Mucosa of descending colon (tissue), 3 donors: Measurements from ENCODE around the gene HLA-DOA. TPM values are rescaled to one million over a fixed set of nuclear protein-coding genes. Genes with fewer than 3 reads are reported as not detected.

Source experiments
- ATAC-seq: fragments of 200-7000 bp; cut with Tn5 transposase; one replicate; pipeline ENCODE4 v1.9.1; 2020; ENCODE audit warnings: mild to moderate bottlenecking, moderate library complexity
- DNase-seq, 3 donors: peaks; one replicate each; pipeline ENCODE4 v3.0.0-alpha.2; 2020
- H3K36me3 ChIP-seq: fragments of 200-600 bp; one replicate; pipeline ENCODE4 v1.8.0; 2021; ENCODE audit warnings: low read depth, mild to moderate bottlenecking
- H3K4me1 ChIP-seq: fragments of 200-600 bp; one replicate; pipeline ENCODE4 v1.8.0; 2021; ENCODE audit warnings: low read depth, mild to moderate bottlenecking
- H3K4me3 ChIP-seq: fragments of 200-600 bp; one replicate; pipeline ENCODE4 v1.8.0; 2021; ENCODE audit warnings: mild to moderate bottlenecking
- H3K9me3 ChIP-seq: fragments of 200-600 bp; one replicate; pipeline ENCODE4 v1.8.0; 2021; ENCODE audit warnings: mild to moderate bottlenecking
- intact Hi-C, 2 donors: fragments of 100-400 bp; cut with DNase I in 1 of 2; cut with micrococcal nuclease in 1 of 2; formaldehyde crosslinking; loops; one replicate each; pipeline versions ENCODE4 v1.11.0 to v1.11.1; 2022; cut with DNase I, micrococcal nuclease
- total RNA-seq, 3 donors: library from RNA; stranded (reverse); fragmentation: NEBNext Ultra II Directional in 2 of 3; extraction: Animal tissue kit (Norgen Biotek cat#: 25700) in 2 of 3; gene quantifications; one replicate each; pipeline versions ENCODE4 v1.2.1 to v1.2.4, GENCODE V29; 2021 to 2023
- TF ChIP-seq, protein P1 (sequence below): fragments of 200-600 bp; IDR thresholded peaks from one replicate; pipeline ENCODE4 v1.8.0; 2022; ENCODE audit warnings: antibody characterized with exemption, mild to moderate bottlenecking
- donor health status: DM: no; HTN: no; CAD: no; lungs with moderate emphysema.
- donor health status: DM: no; HTN: no; CAD: no.
- donor health status: DM: no; HTN: yes; CAD: no.

Gene HLA-DOA
- total RNA-seq, 3 donors from 2014 or later: 1.8 to 4.0 (median 3.2) TPM

- TF ChIP-seq, protein P1, sequence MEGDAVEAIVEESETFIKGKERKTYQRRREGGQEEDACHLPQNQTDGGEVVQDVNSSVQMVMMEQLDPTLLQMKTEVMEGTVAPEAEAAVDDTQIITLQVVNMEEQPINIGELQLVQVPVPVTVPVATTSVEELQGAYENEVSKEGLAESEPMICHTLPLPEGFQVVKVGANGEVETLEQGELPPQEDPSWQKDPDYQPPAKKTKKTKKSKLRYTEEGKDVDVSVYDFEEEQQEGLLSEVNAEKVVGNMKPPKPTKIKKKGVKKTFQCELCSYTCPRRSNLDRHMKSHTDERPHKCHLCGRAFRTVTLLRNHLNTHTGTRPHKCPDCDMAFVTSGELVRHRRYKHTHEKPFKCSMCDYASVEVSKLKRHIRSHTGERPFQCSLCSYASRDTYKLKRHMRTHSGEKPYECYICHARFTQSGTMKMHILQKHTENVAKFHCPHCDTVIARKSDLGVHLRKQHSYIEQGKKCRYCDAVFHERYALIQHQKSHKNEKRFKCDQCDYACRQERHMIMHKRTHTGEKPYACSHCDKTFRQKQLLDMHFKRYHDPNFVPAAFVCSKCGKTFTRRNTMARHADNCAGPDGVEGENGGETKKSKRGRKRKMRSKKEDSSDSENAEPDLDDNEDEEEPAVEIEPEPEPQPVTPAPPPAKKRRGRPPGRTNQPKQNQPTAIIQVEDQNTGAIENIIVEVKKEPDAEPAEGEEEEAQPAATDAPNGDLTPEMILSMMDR: no peak
- intact Hi-C loops: no loop called here
- ATAC-seq: peak; percentile 1
- DNase-seq: peak in 1 of 3 donors; percentile 79
- Histone ChIP-seq H3K4me1 (peaks cover 30% of the 10 kb centered on the region), H3K4me3 (peak overlapping the region; percentile 86), H3K9me3 (no peaks in the 10 kb centered on the region), H3K36me3 (peaks cover 16% of the 10 kb centered on the region)
Measured at GRCh38 chr6:32972353-32973143, 36.8 kb downstream of the HLA-DOA start.

- intact Hi-C loops: no loop called here
Measured at GRCh38 chr6:32971581-32972352, 37.6 kb downstream of the HLA-DOA start.

DNA sequence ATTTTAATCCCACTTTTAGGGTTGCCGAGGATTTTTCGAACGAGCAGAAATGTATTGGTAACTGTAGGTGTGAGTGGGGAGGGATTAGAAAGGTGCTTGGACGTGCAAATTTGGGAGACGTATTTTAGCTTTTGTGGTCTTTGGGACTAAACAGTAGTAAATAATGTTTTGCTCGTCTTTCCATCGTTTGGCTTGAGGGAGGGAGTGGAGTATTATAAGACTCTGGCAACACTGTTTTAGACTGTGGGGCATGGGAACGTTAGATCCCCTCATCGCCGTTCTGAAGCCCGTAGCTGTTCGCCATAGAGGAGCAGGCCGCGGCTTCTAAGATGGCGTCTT lies 38.2 kb downstream of the HLA-DOA start:
- H3K4me1 ChIP-seq: peaks cover 29% of the 10 kb centered on the region

More at GRCh38 chr6:32971581-32972352, 37.6 kb downstream of the HLA-DOA start:
- Histone ChIP-seq H3K4me1 (peaks cover 29% of the 10 kb centered on the region), H3K36me3 (peaks cover 16% of the 10 kb centered on the region), H3K4me3 (peak overlapping the region; percentile 86), H3K9me3 (no peaks in the 10 kb centered on the region)
- TF ChIP-seq, protein P1: no peak
- ATAC-seq (peak; percentile 61), DNase-seq (peak; percentile 99 to 100 (median 100))

DNA sequence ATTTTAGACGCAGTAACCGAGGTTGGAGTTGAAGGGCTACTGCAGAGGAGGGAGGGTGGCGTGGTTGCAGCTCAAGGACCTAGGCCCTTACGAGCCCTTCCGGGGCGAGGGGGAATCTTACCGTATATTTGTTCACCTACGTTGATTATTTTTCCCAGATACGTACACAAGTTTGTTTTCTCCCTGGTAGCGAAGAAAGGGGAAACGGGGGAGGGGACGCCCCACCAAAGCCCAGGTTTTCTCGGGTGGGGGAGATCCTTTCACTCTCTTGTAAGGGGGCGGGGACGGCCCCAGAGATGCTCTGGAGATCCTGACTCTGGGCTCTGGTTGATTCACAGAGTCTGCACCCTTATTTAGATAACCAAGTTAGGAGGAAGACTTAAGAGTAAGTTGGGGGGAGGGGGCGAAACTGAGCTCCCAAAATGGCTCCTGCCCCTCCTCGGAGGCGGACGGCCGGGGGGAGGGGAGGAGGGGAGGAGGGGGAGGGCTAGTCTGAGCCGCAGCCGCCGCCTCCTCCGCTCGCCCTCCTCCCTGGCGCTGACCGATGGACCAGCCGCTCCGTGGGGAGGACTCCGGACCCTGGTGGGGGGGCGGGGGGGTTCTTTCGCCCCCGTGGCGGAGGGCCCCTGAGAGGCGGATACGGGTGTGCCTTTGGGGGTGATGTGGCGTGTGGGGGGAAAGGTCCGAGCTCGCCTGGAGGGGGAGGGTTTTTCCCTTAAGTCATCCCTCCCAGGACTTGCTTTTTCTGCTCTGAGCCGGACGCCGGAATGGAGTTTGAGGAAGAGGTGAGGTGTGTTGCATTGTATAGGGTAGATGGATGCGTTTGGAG lies 38.8 kb downstream of the HLA-DOA start:
- intact Hi-C loops: no loop called here
- DNase-seq (peak; percentile 91 to 94 (median 93)), ATAC-seq (peak; percentile 39)
- H3K36me3 ChIP-seq: peaks cover 4% of the 10 kb centered on the region
- H3K9me3 ChIP-seq: no peaks in the 10 kb centered on the region
- peak overlapping the region; percentile 66 for H3K4me3 ChIP-seq
- H3K4me1 ChIP-seq: peaks cover 26% of the 10 kb centered on the region
- TF ChIP-seq, protein P1: no peak

More for the DNA sequence above, 38.2 kb downstream of the HLA-DOA start:
- TF ChIP-seq, protein P1: no peak
- Histone ChIP-seq H3K9me3 (no peaks in the 10 kb centered on the region), H3K36me3 (peaks cover 10% of the 10 kb centered on the region), H3K4me3 (peak overlapping the region; percentile 33)
- intact Hi-C loops: no loop called here
- DNase-seq (no peak), ATAC-seq (no peak)

DNA sequence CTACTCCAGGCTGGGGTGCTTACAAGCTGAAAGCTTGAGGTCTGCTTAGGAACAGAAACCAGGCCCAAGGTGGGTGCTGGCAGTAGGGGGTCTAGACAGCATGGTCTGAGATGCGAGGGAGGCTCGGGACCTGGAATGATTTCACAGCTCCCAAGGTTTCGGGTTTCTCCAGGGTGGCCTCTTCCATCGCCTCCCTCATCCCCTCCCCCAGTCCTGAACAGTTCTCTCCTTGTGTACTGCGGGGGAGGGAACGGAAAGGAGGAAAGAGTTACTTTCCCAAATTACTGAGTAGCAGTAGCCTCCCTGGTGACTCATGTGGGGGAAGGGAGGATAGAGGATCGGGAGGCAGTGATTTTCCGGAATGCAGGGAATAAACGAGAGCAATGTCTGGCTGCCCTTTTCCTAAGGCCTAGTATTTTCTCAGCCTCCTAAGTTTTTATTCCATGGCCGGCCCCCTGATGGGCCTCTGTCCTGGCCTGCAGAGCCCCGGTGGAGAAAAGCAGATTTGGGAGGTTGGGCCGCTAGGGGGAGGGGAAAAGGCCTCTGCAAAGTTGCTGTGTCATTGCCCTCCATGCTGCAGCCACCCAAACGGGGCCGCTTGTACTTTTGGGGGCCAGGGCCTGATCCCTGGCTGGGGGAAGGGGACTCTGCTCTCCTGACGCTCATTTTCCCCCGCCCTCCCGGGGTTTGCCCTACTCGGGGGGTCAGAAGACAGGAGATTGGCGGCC lies 39.5 kb downstream of the HLA-DOA start:
- Histone ChIP-seq H3K4me3 (peak overlapping the region; percentile 66), H3K4me1 (peaks cover 19% of the 10 kb centered on the region), H3K36me3 (no peaks in the 10 kb centered on the region), H3K9me3 (no peaks in the 10 kb centered on the region)
- intact Hi-C loops: no loop called here
- TF ChIP-seq, protein P1: no peak
- ATAC-seq: peak; percentile 21
- peak; percentile 81 to 85 (median 83) for DNase-seq
